ENCODE results near the gene RAD51B. TPM values are rescaled to one million over a fixed set of nuclear protein-coding genes. Genes with fewer than 3 reads are reported as not detected.

RAD51B gene
- total RNA-seq, 2 donors from 2014 or later, result 31.1 to 67.3 TPM

GRCh38 chr14:68193970-68194681 lies 374.5 kb downstream of the RAD51B start:
- H3K9me3 Mint-ChIP-seq, result no peaks in the 10 kb centered on the region
- peaks cover 3 to 4% of the 10 kb centered on the region in 2 donors for H3K4me1 Mint-ChIP-seq (ENCODE audit: low read depth in 2 of 2)
- peaks cover 0 to 3% of the 10 kb centered on the region in 2 donors for H3K27me3 Mint-ChIP-seq
- H3K36me3 Mint-ChIP-seq, result no peaks in the 10 kb centered on the region
- DNase-seq (ENCODE audit: low spot score) (no peak), ATAC-seq (no peak)
- H3K27ac Mint-ChIP-seq, result no peak overlapping the region
- no peak overlapping the region for H3K4me3 Mint-ChIP-seq

DNA sequence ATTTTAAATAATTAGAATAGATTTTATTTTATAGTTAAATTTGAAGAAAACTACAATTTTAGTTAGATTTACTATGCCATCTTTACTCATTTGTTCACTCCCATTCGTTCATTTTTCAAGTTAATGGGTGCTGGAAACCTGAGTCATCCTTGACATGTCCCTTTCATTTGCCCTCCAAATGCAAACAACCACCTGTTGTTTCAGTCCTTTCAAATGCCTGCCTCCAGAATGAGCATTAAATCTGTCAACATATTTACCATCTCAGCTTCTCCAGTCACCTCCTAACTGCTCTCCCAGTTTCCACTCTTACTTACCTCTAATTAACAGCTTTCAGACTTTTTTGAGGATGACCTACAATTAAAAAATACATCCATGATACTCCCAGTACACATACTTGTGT lies 375.5 kb downstream of the RAD51B start:
- H3K4me3 Mint-ChIP-seq, result no peak overlapping the region
- no peaks in the 10 kb centered on the region for H3K36me3 Mint-ChIP-seq
- H3K27me3 Mint-ChIP-seq, result peaks cover 0 to 3% of the 10 kb centered on the region in 2 donors
- no peaks in the 10 kb centered on the region for H3K9me3 Mint-ChIP-seq
- H3K27ac Mint-ChIP-seq, result no peak overlapping the region
- H3K4me1 Mint-ChIP-seq (ENCODE audit: low read depth in 2 of 2), result peaks cover 6 to 12% of the 10 kb centered on the region in 2 donors
- ATAC-seq (no peak), DNase-seq (ENCODE audit: low spot score) (no peak)

GRCh38 chr14:68198713-68199495 lies 379.3 kb downstream of the RAD51B start:
- peak overlapping the region in 1 of 2 donors; percentile 72 for H3K27ac Mint-ChIP-seq
- H3K36me3 Mint-ChIP-seq, result no peaks in the 10 kb centered on the region
- peaks cover 6 to 12% of the 10 kb centered on the region in 2 donors for H3K4me1 Mint-ChIP-seq (ENCODE audit: low read depth in 2 of 2)
- no peak overlapping the region for H3K4me3 Mint-ChIP-seq
- no peaks in the 10 kb centered on the region for H3K9me3 Mint-ChIP-seq
- peaks cover 0 to 3% of the 10 kb centered on the region in 2 donors for H3K27me3 Mint-ChIP-seq
- ATAC-seq, result no peak
- no peak for DNase-seq (ENCODE audit: low spot score)

- Mint-ChIP-seq H3K4me1 (ENCODE audit: low read depth in 2 of 2) (peaks cover 6 to 12% of the 10 kb centered on the region in 2 donors), H3K4me3 (no peak overlapping the region), H3K9me3 (no peaks in the 10 kb centered on the region), H3K36me3 (no peaks in the 10 kb centered on the region), H3K27me3 (peaks cover 0 to 3% of the 10 kb centered on the region in 2 donors), H3K27ac (peak overlapping the region in 1 of 2 donors; percentile 72)
- DNase-seq (ENCODE audit: low spot score) (no peak), ATAC-seq (no peak)
Observed at GRCh38 chr14:68199554-68200151, 380.1 kb downstream of the RAD51B start.

DNA sequence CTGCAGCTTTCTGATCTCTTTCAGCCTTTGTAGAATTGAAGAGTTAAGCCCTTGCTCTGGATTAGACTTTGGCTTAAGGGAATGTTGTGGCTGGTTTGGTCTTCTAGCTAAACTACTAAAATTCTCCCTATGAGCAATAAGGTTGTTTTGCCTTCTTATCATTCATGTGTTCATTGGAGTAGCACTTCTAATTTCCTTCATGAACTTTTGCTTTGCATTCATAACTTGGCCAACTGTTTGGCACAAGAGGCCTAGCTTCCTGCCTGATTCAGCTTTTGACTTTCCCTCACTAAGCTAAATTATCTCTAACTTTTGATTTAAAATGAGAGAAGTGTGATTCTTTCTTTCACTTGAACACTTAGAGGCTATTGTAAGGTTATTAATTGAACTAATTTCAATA lies 384.3 kb downstream of the RAD51B start:
- no peaks in the 10 kb centered on the region for H3K36me3 Mint-ChIP-seq
- peaks cover 15 to 24% of the 10 kb centered on the region in 2 donors for H3K4me1 Mint-ChIP-seq (ENCODE audit: low read depth in 2 of 2)
- H3K9me3 Mint-ChIP-seq, result no peaks in the 10 kb centered on the region
- peak overlapping the region in 1 of 2 donors; percentile 57 for H3K27ac Mint-ChIP-seq
- ATAC-seq (no peak), DNase-seq (ENCODE audit: low spot score) (no peak)
- H3K4me3 Mint-ChIP-seq, result no peak overlapping the region
- peaks cover 0 to 2% of the 10 kb centered on the region in 2 donors for H3K27me3 Mint-ChIP-seq

GRCh38 chr14:68208218-68208617 lies 388.6 kb downstream of the RAD51B start:
- no peak overlapping the region for H3K4me3 Mint-ChIP-seq
- H3K27me3 Mint-ChIP-seq, result no peaks in the 10 kb centered on the region
- ATAC-seq (no peak), DNase-seq (ENCODE audit: low spot score) (no peak)
- no peaks in the 10 kb centered on the region for H3K36me3 Mint-ChIP-seq
- peaks cover 50 to 51% of the 10 kb centered on the region in 2 donors for H3K4me1 Mint-ChIP-seq (ENCODE audit: low read depth in 2 of 2)
- peak overlapping the region in 1 of 2 donors; percentile 90 for H3K27ac Mint-ChIP-seq
- H3K9me3 Mint-ChIP-seq, result peaks cover 2% of the 10 kb centered on the region

DNA sequence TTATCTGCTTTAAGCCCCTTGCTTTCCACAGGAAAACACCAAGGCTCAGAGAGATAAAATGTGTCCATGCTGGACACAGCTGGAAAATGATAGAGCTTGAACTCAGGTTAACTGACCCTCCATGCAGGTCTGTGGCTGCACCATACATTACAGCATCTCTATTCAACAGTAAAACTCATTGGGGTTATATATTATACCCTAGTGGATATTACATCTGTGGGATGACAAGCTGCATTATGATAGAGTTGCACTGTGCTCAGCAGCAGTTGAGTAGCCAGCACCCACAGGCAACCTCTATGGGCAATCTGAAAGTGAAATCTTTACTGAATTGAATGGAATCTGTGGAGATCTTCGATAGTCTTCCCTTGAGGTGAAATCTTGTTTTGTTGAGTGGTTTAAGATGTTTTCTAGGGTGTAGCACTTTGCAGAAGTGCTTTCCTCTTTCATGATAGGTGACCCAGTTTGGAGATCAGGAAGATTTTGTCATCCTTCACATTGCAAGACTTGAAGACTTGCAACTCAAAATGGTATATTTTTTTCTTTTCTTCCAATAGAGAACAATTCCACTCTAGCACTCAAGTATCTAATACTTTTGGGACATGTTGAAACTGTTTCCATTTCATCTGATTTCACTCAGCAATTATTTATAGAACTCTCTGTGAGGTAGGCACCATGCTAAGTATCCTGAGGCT lies 389.2 kb downstream of the RAD51B start:
- H3K4me1 Mint-ChIP-seq (ENCODE audit: low read depth in 2 of 2), result peaks cover 55 to 56% of the 10 kb centered on the region in 2 donors

DNA sequence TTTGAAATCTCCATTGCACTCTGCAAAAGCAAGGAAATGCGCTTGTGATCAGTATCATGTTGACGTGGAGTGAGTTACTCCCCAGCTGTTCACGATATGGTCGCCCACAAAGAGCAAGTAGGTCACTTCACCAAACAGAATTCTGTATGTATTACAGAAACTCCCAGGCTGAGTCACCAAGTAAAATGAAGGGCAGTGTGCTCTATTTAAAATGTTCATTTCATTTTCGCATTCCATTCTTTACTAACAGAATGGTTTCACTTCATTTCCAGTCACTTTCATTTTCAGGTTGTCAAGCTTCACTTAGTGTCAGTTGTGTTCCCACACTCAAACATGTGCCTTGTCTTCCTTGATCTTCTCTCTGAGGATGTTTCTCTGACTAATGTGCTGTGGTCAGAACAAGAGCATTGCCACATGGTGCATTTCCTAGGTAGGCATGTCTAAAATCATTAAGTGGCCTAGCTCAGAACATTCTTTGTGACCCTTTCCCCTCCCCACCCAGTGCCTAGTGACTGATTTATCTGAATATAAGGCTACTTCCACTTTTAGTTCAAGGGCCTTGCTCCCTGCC lies 391.2 kb downstream of the RAD51B start:
- no peaks in the 10 kb centered on the region for H3K36me3 Mint-ChIP-seq

More for the DNA sequence above, 389.2 kb downstream of the RAD51B start:
- H3K4me3 Mint-ChIP-seq, result peak overlapping the region; percentile 45
- ATAC-seq (no peak), DNase-seq (ENCODE audit: low spot score) (no peak)
- H3K27me3 Mint-ChIP-seq, result no peaks in the 10 kb centered on the region
- peak overlapping the region; percentile 90 for H3K27ac Mint-ChIP-seq
- H3K9me3 Mint-ChIP-seq, result peaks cover 2% of the 10 kb centered on the region
- no peaks in the 10 kb centered on the region for H3K36me3 Mint-ChIP-seq

DNA sequence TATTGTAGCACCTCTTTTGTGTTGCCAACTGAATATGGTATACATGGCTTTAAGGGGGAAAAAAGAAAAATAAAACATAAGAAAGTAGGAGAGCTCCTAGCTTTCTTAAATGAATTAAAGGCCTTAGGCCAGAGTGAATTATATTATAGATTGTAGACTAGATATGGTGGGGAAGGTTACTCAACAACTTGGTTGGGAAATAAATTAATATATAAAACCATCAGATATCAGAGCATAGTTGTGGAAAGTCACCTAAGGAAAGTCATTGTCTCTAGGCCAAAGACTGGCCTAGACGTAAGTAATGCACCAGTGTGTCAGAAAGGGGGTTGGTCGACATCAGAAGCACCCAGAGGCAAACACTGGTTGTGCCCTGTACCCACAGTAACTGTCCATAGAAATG lies 391.8 kb downstream of the RAD51B start:
- no peaks in the 10 kb centered on the region for H3K27me3 Mint-ChIP-seq
- no peaks in the 10 kb centered on the region for H3K36me3 Mint-ChIP-seq
- ATAC-seq (no peak), DNase-seq (ENCODE audit: low spot score) (no peak)
- peak overlapping the region; percentile 88 for H3K4me3 Mint-ChIP-seq
- H3K27ac Mint-ChIP-seq, result peak overlapping the region; percentile 90
- peaks cover 2% of the 10 kb centered on the region for H3K9me3 Mint-ChIP-seq
- peaks cover 69 to 77% of the 10 kb centered on the region in 2 donors for H3K4me1 Mint-ChIP-seq (ENCODE audit: low read depth in 2 of 2)

More for the DNA sequence above, 391.2 kb downstream of the RAD51B start:
- peaks cover 2% of the 10 kb centered on the region for H3K9me3 Mint-ChIP-seq
- H3K27me3 Mint-ChIP-seq, result no peaks in the 10 kb centered on the region
- peak overlapping the region; percentile 90 for H3K27ac Mint-ChIP-seq
- peaks cover 69 to 76% of the 10 kb centered on the region in 2 donors for H3K4me1 Mint-ChIP-seq (ENCODE audit: low read depth in 2 of 2)
- DNase-seq (ENCODE audit: low spot score) (peak; percentile 81), ATAC-seq (peak; percentile 95 to 96)
- H3K4me3 Mint-ChIP-seq, result peak overlapping the region; percentile 88

DNA sequence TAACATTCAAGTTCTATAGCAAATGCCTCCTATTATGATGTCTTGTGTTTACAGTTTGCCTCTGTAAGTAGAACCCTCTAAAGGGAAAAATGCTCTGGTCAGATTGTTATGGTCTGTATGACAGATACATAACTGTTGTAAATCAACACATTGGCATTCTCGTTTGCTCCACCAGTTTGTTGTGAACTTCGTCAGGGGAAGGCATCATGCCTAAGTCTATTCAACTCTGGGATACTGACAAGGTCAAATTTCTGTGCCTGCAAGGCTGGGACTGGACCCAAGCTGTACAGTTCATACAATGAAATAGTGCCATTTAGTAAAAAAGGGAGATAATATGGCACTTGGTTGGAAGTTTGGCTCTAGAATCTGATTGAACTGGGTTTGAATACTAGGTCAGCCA lies 392.3 kb downstream of the RAD51B start:
- DNase-seq (ENCODE audit: low spot score), result no peak
- H3K4me1 Mint-ChIP-seq (ENCODE audit: low read depth in 2 of 2), result peaks cover 72 to 79% of the 10 kb centered on the region in 2 donors
- ATAC-seq, result no peak
- peak overlapping the region; percentile 66 for H3K4me3 Mint-ChIP-seq
- no peaks in the 10 kb centered on the region for H3K27me3 Mint-ChIP-seq
- peaks cover 2% of the 10 kb centered on the region for H3K9me3 Mint-ChIP-seq
- H3K27ac Mint-ChIP-seq, result peak overlapping the region; percentile 90
- H3K36me3 Mint-ChIP-seq, result no peaks in the 10 kb centered on the region

- DNase-seq (ENCODE audit: low spot score), result no peak
- Mint-ChIP-seq H3K4me1 (ENCODE audit: low read depth in 2 of 2) (peaks cover 74 to 81% of the 10 kb centered on the region in 2 donors), H3K27me3 (no peaks in the 10 kb centered on the region), H3K4me3 (peak overlapping the region; percentile 66), H3K27ac (peak overlapping the region; percentile 90), H3K36me3 (no peaks in the 10 kb centered on the region), H3K9me3 (peaks cover 2% of the 10 kb centered on the region)
- ATAC-seq, result no peak
Observed at GRCh38 chr14:68212361-68212760, 392.8 kb downstream of the RAD51B start.

DNA sequence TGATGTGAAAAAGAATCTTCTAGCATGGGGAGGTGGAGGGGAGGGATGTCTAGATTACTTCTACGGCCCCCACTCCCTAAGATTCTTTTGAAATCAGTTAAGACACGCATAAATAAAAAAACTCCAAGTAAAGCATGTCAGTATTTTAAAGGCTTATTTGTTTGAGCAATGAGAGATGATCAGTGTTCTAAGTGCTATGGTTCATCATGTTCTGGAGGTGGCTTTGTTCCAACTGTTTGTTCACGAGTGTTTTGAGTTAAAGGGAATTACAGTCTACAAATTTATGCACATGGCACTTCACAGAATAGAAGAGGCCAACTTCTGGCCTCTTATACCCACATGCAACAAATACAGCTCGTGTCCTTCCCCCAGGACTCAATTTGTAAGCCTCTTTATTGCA lies 394.9 kb downstream of the RAD51B start:
- ATAC-seq (no peak), DNase-seq (ENCODE audit: low spot score) (no peak)
- peak overlapping the region; percentile 90 for H3K27ac Mint-ChIP-seq
- peaks cover 2% of the 10 kb centered on the region for H3K9me3 Mint-ChIP-seq
- peaks cover 59 to 68% of the 10 kb centered on the region in 2 donors for H3K4me1 Mint-ChIP-seq (ENCODE audit: low read depth in 2 of 2)
- H3K36me3 Mint-ChIP-seq, result no peaks in the 10 kb centered on the region
- no peaks in the 10 kb centered on the region for H3K27me3 Mint-ChIP-seq
- H3K4me3 Mint-ChIP-seq, result peak overlapping the region; percentile 38

- ATAC-seq, result no peak
- peaks cover 2% of the 10 kb centered on the region for H3K9me3 Mint-ChIP-seq
- H3K27me3 Mint-ChIP-seq, result no peaks in the 10 kb centered on the region
- no peak for DNase-seq (ENCODE audit: low spot score)
- peak overlapping the region; percentile 90 for H3K27ac Mint-ChIP-seq
- H3K36me3 Mint-ChIP-seq, result no peaks in the 10 kb centered on the region
- H3K4me1 Mint-ChIP-seq (ENCODE audit: low read depth in 2 of 2), result peaks cover 50 to 60% of the 10 kb centered on the region in 2 donors
- H3K4me3 Mint-ChIP-seq, result no peak overlapping the region
Observed at GRCh38 chr14:68215629-68216028, 396.1 kb downstream of the RAD51B start.
